ENCODE measurements around the gene GDA. TPM values are rescaled to one million over a fixed set of nuclear protein-coding genes. Genes with fewer than 3 reads are reported as not detected.

The GDA gene
- total RNA-seq, 1 experiment from 2014 or later: 3.6 TPM

DNA sequence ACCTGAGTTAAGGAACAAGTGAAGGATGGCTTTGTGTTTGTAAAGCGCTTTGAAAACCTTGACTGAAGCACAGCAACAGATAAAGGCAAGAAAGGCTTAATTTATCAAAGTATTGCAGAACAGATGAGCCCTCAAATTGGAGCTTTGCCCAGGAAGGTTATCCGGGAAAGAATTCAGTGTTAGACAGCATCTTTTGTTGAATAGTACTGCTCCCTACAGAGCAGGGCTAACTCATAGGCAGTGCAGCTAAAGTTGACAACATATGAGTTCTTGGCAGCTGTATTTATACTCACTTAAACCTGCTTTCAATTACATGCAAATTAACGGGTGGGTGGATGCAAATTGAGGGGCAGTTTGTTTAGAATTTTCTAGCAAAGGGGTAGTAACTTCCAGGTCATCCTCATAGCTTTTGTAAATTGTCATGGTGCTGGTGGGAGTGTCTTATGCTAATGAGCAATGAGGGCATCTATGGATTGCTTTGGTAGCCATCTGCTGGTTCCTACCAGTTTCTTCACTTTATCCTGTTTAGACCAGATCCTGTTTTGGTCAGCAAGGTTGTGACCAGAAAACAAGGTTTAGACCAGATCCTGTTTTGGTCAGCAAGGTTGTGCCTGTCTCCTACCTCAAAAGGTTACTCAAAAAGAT lies 105.8 kb downstream of the GDA start:
- no peak overlapping the region for H3K14ac ChIP-seq (ENCODE audit: insufficient read depth, low read length)
- no peak for DNase-seq
- no peak overlapping the region for H2BK5ac ChIP-seq (ENCODE audit: insufficient read length, low read length)
- Mint-ChIP-seq H3K36me3 (ENCODE audit: insufficient read depth in 1 of 3, low read depth in 3 of 3) (peaks cover 2 to 8% (median 4%) of the 10 kb centered on the region in 3 experiments; a peak in 2 of 7 replicates), H3K4me1 (no peaks in the 10 kb centered on the region; a peak in 1 of 4 replicates), H3K9me3 (peaks cover 11 to 12% of the 10 kb centered on the region in 2 experiments; a peak in 3 of 5 replicates), H3K27me3 (ENCODE audit: low read depth) (no peaks in the 10 kb centered on the region), H3K27ac (no peak overlapping the region), H3K4me3 (no peak overlapping the region)
- H3K9ac ChIP-seq (ENCODE audit: extremely low read depth, insufficient read length, low read length): no peak overlapping the region
- no peaks in the 10 kb centered on the region for H3K79me2 ChIP-seq (ENCODE audit: insufficient read depth, low read length)
- H3K9me3 ChIP-seq (ENCODE audit: control insufficient read depth, low read depth, low read length): peaks cover 6% of the 10 kb centered on the region
- no peak overlapping the region for H2BK15ac ChIP-seq (ENCODE audit: low read depth, low read length)
- H2AFZ ChIP-seq (ENCODE audit: low read length): no peak overlapping the region
- H3K4ac ChIP-seq (ENCODE audit: low read depth, low read length): no peak overlapping the region
- no peak overlapping the region for H4K91ac ChIP-seq (ENCODE audit: insufficient read length, low read depth, low read length)
- H2BK120ac ChIP-seq (ENCODE audit: low read depth, low read length, poor library complexity, severe bottlenecking): no peak overlapping the region
- no peak overlapping the region for H2BK12ac ChIP-seq (ENCODE audit: insufficient read length, low read depth, low read length)
- no peak overlapping the region for H3K27ac ChIP-seq (ENCODE audit: insufficient read length, low read depth, low read length)
- no peak overlapping the region for H3K18ac ChIP-seq (ENCODE audit: insufficient read length, low read depth, low read length)
- no peaks in the 10 kb centered on the region for H3K4me1 ChIP-seq (ENCODE audit: insufficient read depth, low read length)
- H4K5ac ChIP-seq (ENCODE audit: insufficient read length, low read depth, low read length): no peak overlapping the region
- TF ChIP-seq, protein P1, sequence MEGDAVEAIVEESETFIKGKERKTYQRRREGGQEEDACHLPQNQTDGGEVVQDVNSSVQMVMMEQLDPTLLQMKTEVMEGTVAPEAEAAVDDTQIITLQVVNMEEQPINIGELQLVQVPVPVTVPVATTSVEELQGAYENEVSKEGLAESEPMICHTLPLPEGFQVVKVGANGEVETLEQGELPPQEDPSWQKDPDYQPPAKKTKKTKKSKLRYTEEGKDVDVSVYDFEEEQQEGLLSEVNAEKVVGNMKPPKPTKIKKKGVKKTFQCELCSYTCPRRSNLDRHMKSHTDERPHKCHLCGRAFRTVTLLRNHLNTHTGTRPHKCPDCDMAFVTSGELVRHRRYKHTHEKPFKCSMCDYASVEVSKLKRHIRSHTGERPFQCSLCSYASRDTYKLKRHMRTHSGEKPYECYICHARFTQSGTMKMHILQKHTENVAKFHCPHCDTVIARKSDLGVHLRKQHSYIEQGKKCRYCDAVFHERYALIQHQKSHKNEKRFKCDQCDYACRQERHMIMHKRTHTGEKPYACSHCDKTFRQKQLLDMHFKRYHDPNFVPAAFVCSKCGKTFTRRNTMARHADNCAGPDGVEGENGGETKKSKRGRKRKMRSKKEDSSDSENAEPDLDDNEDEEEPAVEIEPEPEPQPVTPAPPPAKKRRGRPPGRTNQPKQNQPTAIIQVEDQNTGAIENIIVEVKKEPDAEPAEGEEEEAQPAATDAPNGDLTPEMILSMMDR (conservative IDR thresholded peaks at IDR 0.05): no peak
- H3K4me2 ChIP-seq (ENCODE audit: insufficient read depth, insufficient read length, low read length): no peak overlapping the region
- no peaks in the 10 kb centered on the region for H4K20me1 ChIP-seq (ENCODE audit: control insufficient read depth, insufficient read depth, insufficient read length)
- WGBS (ENCODE audit: extremely low coverage, insufficient read length, low lambda C conversion rate): no CpG with 5 or more reads among the region's 3 CpGs
- no peak overlapping the region for H2BK20ac ChIP-seq (ENCODE audit: low read depth, low read length, poor library complexity, severe bottlenecking)
- H3K56ac ChIP-seq (ENCODE audit: insufficient read length, low read depth, low read length): no peak overlapping the region
- H3K23ac ChIP-seq (ENCODE audit: insufficient read length, low read depth, low read length): no peak overlapping the region
- H4K8ac ChIP-seq (replicated peaks; ENCODE audit: insufficient read length, low read depth, low read length): no peak overlapping the region
- no peak overlapping the region for H2AK5ac ChIP-seq (ENCODE audit: insufficient read length, low read length)
- H3K79me1 ChIP-seq (ENCODE audit: insufficient read depth, low read depth, low read length, poor library complexity, severe bottlenecking): no peaks in the 10 kb centered on the region
- no peak overlapping the region for H3T11ph ChIP-seq (ENCODE audit: low read length)
- no peaks in the 10 kb centered on the region for H3K23me2 ChIP-seq (ENCODE audit: insufficient read length, low read depth, low read length, poor library complexity, severe bottlenecking)
- H3K27me3 ChIP-seq (ENCODE audit: insufficient read depth, low read length): no peaks in the 10 kb centered on the region

All from H9 (cell line).